SK-N-SH (cell line): ENCODE measurements around the gene MLANA. TPM values are rescaled to one million over a fixed set of nuclear protein-coding genes. Genes with fewer than 3 reads are reported as not detected.

Experiments
- CTCF ChIA-PET: fragments of 300-600, 350-600 bp; formaldehyde crosslinking; extraction: SDS; loops from one replicate; lab custom pipeline; 2021; lab: Yijun Ruan, JAX
- POLR2A ChIA-PET: fragments of 350-600 bp; sonication (Branson Sonifier 250); formaldehyde crosslinking; extraction: SDS; loops from one replicate; lab custom pipeline; 2020; ENCODE audit warnings: antibody characterized with exemption, inconsistent platforms; lab: Yijun Ruan, JAX
- DNase-seq: peaks from one replicate; pipeline ENCODE4 v3.0.0; 2012
- H2AFZ ChIP-seq: fragments of 200-600 bp; sonication (generic); 2 replicates; pipeline ENCODE4 v1.8.1; 2016; ENCODE audit warnings: antibody characterized with exemption, mild to moderate bottlenecking, low read depth
- H3F3A ChIP-seq: fragments of 200-600 bp; sonication (generic); replicated peaks from 2 replicates; pipeline ENCODE3; 2016; ENCODE audit warnings: antibody characterized with exemption, mild to moderate bottlenecking; ENCODE audit not compliant: insufficient read depth
- H3K27ac ChIP-seq, 2 experiments: fragments of 200-500 bp in 1 of 2; fragments of 200-600 bp in 1 of 2; sonication (Bioruptor generic) in 1 of 2; sonication (generic), shearing (Covaris generic) in 1 of 2; 2 replicates each; pipeline versions ENCODE4 v1.5.1 to v1.6.1; 2014 to 2016; ENCODE audit warnings: low read depth in 2 of 2, inconsistent platforms in 1 of 2, low read length in 1 of 2, mild to moderate bottlenecking in 1 of 2, mixed read lengths in 1 of 2
- H3K27me3 ChIP-seq: fragments of 200-600 bp; sonication (generic), shearing (Covaris generic); 2 replicates; pipeline ENCODE4 v1.6.1; 2016; ENCODE audit warnings: mixed run types; ENCODE audit not compliant: insufficient read depth
- H3K36me3 ChIP-seq, 2 experiments: fragments of 200-500 bp in 1 of 2; fragments of 200-600 bp in 1 of 2; sonication (Bioruptor generic) in 1 of 2; sonication (generic) in 1 of 2; replicated peaks in 1 of 2; 2 replicates each; pipeline versions ENCODE3 to v1.5.1; 2014 to 2016; ENCODE audit warnings: low read length in 1 of 2, mild to moderate bottlenecking in 1 of 2; ENCODE audit not compliant: insufficient read depth in 2 of 2, control insufficient read depth in 1 of 2
- H3K4me1 ChIP-seq, 2 experiments: fragments of 200-500 bp in 1 of 2; fragments of 200-600 bp in 1 of 2; sonication (Bioruptor generic) in 1 of 2; sonication (generic), shearing (Covaris generic) in 1 of 2; 2 replicates each; pipeline versions ENCODE4 v1.5.1 to v1.6.1; 2014 to 2016; ENCODE audit warnings: low read depth in 1 of 2, low read length in 1 of 2, mixed run types in 1 of 2; ENCODE audit not compliant: insufficient read depth in 2 of 2, control insufficient read depth in 1 of 2
- H3K4me2 ChIP-seq: fragments of 200-600 bp; sonication (generic), shearing (Covaris generic); 2 replicates; pipeline ENCODE4 v1.6.1; 2017; ENCODE audit warnings: mixed run types
- H3K4me3 ChIP-seq, 2 experiments: fragments of 200-500 bp in 1 of 2; fragments of 200-600 bp in 1 of 2; sonication (Bioruptor generic) in 1 of 2; sonication (generic), shearing (Covaris generic) in 1 of 2; 2 replicates each; pipeline versions ENCODE4 v1.5.1 to v1.8.1; 2014 to 2016; ENCODE audit warnings: low read depth in 2 of 2, inconsistent platforms in 1 of 2, low read length in 1 of 2, mild to moderate bottlenecking in 1 of 2, mixed read lengths in 1 of 2, moderate library complexity in 1 of 2
- H3K79me2 ChIP-seq: fragments of 200-600 bp; sonication (generic); 2 replicates; pipeline ENCODE4 v1.8.1; 2017; ENCODE audit warnings: mild to moderate bottlenecking; ENCODE audit not compliant: insufficient read depth
- H3K9ac ChIP-seq: fragments of 200-600 bp; sonication (generic); 2 replicates; pipeline ENCODE4 v1.6.1; 2017; ENCODE audit warnings: mixed run types
- H3K9me2 ChIP-seq: fragments of 200-600 bp; sonication (generic); 2 replicates; pipeline ENCODE4 v1.6.1; 2017; ENCODE audit warnings: mixed run types
- H3K9me3 ChIP-seq: fragments of 200-600 bp; sonication (generic); 2 replicates; pipeline ENCODE4 v1.6.1; 2017; ENCODE audit warnings: mixed run types, mild to moderate bottlenecking, moderate library complexity
- H4K20me1 ChIP-seq: fragments of 200-600 bp; sonication (generic); 2 replicates; pipeline ENCODE4 v1.6.1; 2017; ENCODE audit warnings: mild to moderate bottlenecking, mixed run types; ENCODE audit not compliant: insufficient read depth
- CHD2 ChIP-seq: fragments of 150-350 bp; IDR thresholded peaks from 2 replicates; pipeline ENCODE4 v1.6.1; 2018; ENCODE audit warnings: low read length; ENCODE audit not compliant: partially characterized antibody
- ELF1 ChIP-seq: IDR thresholded peaks from 2 replicates; pipeline ENCODE4 v1.4.0; 2012
- EP300 ChIP-seq, 2 experiments: IDR thresholded peaks; 2 replicates each; pipeline versions ENCODE4 v1.4.0 to v1.6.1; 2012; ENCODE audit warnings: borderline replicate concordance in 1 of 2, low read depth in 1 of 2, low read length in 1 of 2
- EZH2phosphoT487 ChIP-seq: fragments of 200-600 bp; sonication (generic); IDR thresholded peaks from 2 replicates; pipeline ENCODE4 v1.6.1; 2017; ENCODE audit warnings: low read depth, mixed run types, mild to moderate bottlenecking, antibody characterized with exemption, moderate library complexity, borderline replicate concordance
- FOXJ3 ChIP-seq: sonication (generic); formaldehyde crosslinking; IDR thresholded peaks from 2 replicates; pipeline ENCODE4 v1.5.1; 2020; ENCODE audit warnings: mild to moderate bottlenecking, missing genetic modification reagents
- GABPA ChIP-seq: IDR thresholded peaks from 2 replicates; pipeline ENCODE4 v1.4.0; 2012; ENCODE audit warnings: low read depth, mild to moderate bottlenecking
- GATA2 ChIP-seq: sonication (generic); formaldehyde crosslinking; IDR thresholded peaks from 2 replicates; pipeline ENCODE4 v1.5.0; 2020; ENCODE audit warnings: mild to moderate bottlenecking, missing genetic modification reagents
- NFIC ChIP-seq: IDR thresholded peaks from 2 replicates; pipeline ENCODE4 v1.4.0; 2012; ENCODE audit warnings: borderline replicate concordance
- POLR2AphosphoS5 ChIP-seq: IDR thresholded peaks from 2 replicates; pipeline ENCODE4 v1.6.1; 2012; ENCODE audit warnings: low read depth, low read length
- RAD21 ChIP-seq: IDR thresholded peaks from 2 replicates; pipeline ENCODE4 v1.6.1; 2012; ENCODE audit warnings: mild to moderate bottlenecking, low read length
- RCOR1 ChIP-seq: fragments of 150-350 bp; IDR thresholded peaks from 2 replicates; pipeline ENCODE4 v1.6.1; 2017; ENCODE audit warnings: antibody characterized with exemption, low read length
- RFX5 ChIP-seq: IDR thresholded peaks from 2 replicates; pipeline ENCODE4 v1.6.1; 2012; ENCODE audit warnings: mild to moderate bottlenecking, improper control_type of control experiment, low read length
- SIN3A ChIP-seq: IDR thresholded peaks from 2 replicates; pipeline ENCODE4 v1.6.1; 2012; ENCODE audit warnings: low read depth, mild to moderate bottlenecking, low read length, moderate library complexity, borderline replicate concordance
- SMC3 ChIP-seq: IDR thresholded peaks from 2 replicates; pipeline ENCODE4 v1.6.1; 2012; ENCODE audit warnings: low read depth, low read length, improper control_type of control experiment
- YY1 ChIP-seq: IDR thresholded peaks from 2 replicates; pipeline ENCODE4 v1.4.0; 2012; ENCODE audit warnings: low read depth, mild to moderate bottlenecking
- ZBTB33 ChIP-seq: IDR thresholded peaks from 2 replicates; pipeline ENCODE4 v1.4.0; 2012; ENCODE audit warnings: low read depth, borderline replicate concordance
- WGBS: methylation state at CpG from one replicate; pipeline ENCODE4 v1.1.6; 2017; ENCODE audit warnings: low lambda C conversion rate; 5-methylcytosine and 5-hydroxymethylcytosine counted together
- polyA plus RNA-seq, 3 experiments: library from polyadenylated mRNA; depleted of rRNA; stranded (reverse); fragments of >200 nt; gene quantifications; 2 replicates each; pipeline ENCODE4 v1.2.3, GENCODE V29; 2012
- TF ChIP-seq, protein P1 (sequence below): fragments of 150-350 bp; IDR thresholded peaks from 2 replicates; pipeline ENCODE4 v1.6.1; 2017; ENCODE audit warnings: antibody characterized with exemption, low read length, low read depth, borderline replicate concordance
- TF ChIP-seq, protein P2 (sequence below): fragments of 150-350 bp; IDR thresholded peaks from 2 replicates; pipeline ENCODE4 v1.6.1; 2016; ENCODE audit warnings: mild to moderate bottlenecking, low read depth, low read length
- TF ChIP-seq, protein P3 (sequence below): IDR thresholded peaks from 2 replicates; pipeline ENCODE4; 2012

The MLANA gene
- polyA plus RNA-seq, 1 of the 3 experiments (the other 2 are of a cell fraction) = not detected

DNA sequence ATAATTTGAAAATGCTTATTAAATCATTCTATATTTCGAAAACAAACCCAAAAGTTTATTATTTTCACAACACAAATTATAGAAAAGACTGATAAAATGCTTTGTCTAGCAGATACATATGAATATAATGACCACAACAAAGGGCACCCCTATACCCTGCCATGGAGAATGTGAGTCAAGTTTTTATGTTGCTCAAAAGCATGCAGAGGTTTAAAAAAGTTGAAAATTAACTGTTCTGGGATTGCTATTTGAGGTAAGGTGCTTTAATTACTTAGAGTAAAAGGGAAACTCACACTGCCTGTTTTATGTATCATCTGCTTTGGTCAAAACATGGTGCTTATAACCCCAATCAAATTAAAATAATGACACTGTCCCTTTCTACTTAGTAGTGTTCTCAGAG lies 41.0 kb downstream of the MLANA start:
- no peak overlapping the region for H3K9ac ChIP-seq
- H3K4me1 ChIP-seq = no peaks in the 10 kb centered on the region
- H3K4me2 ChIP-seq = no peak overlapping the region
- no peaks in the 10 kb centered on the region for H3K79me2 ChIP-seq
- no peak for DNase-seq
- H3K4me3 ChIP-seq = no peak overlapping the region
- no peaks in the 10 kb centered on the region for H4K20me1 ChIP-seq
- ChIA-PET CTCF (interaction anchor here (0.8 to 0.9 kb wide), 2 partner anchors 11 to 98 kb away, joined by 3 to 4 read pairs; partner anchors contain the start of gene ERMP1), POLR2A (no interaction called here)
- WGBS = 94% methylated on average over 1 of the region's 1 CpG
- no peak overlapping the region for H3K27ac ChIP-seq
- H2AFZ ChIP-seq = no peak overlapping the region
- H3K36me3 ChIP-seq = peaks cover 36 to 47% of the 10 kb centered on the region in 2 experiments
- no peaks in the 10 kb centered on the region for H3F3A ChIP-seq
- TF ChIP-seq, protein P1, sequence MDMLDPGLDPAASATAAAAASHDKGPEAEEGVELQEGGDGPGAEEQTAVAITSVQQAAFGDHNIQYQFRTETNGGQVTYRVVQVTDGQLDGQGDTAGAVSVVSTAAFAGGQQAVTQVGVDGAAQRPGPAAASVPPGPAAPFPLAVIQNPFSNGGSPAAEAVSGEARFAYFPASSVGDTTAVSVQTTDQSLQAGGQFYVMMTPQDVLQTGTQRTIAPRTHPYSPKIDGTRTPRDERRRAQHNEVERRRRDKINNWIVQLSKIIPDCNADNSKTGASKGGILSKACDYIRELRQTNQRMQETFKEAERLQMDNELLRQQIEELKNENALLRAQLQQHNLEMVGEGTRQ = no peak
- TF ChIP-seq CHD2 (no peak), GABPA (no peak), RCOR1 (no peak), GATA2 (CRISPR knock-in tag) (no peak), ZBTB33 (no peak), YY1 (no peak), EZH2phosphoT487 (no peak), SMC3 (no peak), NFIC (no peak), RAD21 (no peak), SIN3A (no peak), RFX5 (no peak), FOXJ3 (CRISPR knock-in tag) (no peak), POLR2AphosphoS5 (no peak), ELF1 (no peak), EP300 (IDR thresholded peaks at IDR 0.05; ENCODE audit: borderline replicate concordance in 1 of 2, low read depth in 1 of 2, low read length in 1 of 2) (no peak)
- TF ChIP-seq, protein P2, sequence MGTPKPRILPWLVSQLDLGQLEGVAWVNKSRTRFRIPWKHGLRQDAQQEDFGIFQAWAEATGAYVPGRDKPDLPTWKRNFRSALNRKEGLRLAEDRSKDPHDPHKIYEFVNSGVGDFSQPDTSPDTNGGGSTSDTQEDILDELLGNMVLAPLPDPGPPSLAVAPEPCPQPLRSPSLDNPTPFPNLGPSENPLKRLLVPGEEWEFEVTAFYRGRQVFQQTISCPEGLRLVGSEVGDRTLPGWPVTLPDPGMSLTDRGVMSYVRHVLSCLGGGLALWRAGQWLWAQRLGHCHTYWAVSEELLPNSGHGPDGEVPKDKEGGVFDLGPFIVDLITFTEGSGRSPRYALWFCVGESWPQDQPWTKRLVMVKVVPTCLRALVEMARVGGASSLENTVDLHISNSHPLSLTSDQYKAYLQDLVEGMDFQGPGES = no peak
- TF ChIP-seq, protein P3, sequence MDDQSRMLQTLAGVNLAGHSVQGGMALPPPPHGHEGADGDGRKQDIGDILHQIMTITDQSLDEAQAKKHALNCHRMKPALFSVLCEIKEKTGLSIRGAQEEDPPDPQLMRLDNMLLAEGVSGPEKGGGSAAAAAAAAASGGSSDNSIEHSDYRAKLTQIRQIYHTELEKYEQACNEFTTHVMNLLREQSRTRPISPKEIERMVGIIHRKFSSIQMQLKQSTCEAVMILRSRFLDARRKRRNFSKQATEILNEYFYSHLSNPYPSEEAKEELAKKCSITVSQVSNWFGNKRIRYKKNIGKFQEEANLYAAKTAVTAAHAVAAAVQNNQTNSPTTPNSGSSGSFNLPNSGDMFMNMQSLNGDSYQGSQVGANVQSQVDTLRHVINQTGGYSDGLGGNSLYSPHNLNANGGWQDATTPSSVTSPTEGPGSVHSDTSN = no peak
- no peaks in the 10 kb centered on the region for H3K9me3 ChIP-seq
- no peaks in the 10 kb centered on the region for H3K27me3 ChIP-seq
- no peaks in the 10 kb centered on the region for H3K9me2 ChIP-seq
